ENCODE results near the gene BMAL1. TPM values are rescaled to one million over a fixed set of nuclear protein-coding genes. Genes with fewer than 3 reads are reported as not detected.

Gene BMAL1
- total and polyA plus RNA-seq, 2 donors (not counting 3 experiments of a cell fraction or from before 2014, with no cell fraction given): 5.8 to 10.1 TPM

DNA sequence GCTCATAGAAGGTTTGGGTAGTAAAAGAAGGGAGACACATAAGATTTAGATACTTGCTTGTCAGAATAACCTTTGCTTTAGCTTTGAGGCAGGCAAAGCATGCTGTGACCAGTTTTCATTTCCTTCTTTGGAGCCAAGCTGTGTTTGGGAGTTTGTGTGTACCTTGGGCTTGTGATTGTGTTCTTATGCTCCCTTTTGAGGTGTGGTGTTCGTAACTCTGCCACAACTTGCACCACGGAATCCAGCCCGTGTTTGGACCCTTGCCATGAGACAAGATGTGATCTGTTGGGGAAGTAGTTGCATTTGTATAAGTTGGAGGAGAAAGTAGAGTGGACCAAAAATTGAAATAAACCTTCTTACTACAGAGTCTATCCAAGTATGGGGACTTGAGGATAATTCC lies 34.0 kb downstream of the BMAL1 start:
- Histone ChIP-seq H4K20me1 (replicated peaks; ENCODE audit: control insufficient read depth, extremely low read depth, insufficient read depth, low read length) (no peaks in the 10 kb centered on the region), H3K4me3 (replicated peaks in 1 of 3; ENCODE audit: insufficient read depth in 1 of 3, low read depth in 1 of 3, low read length in 3 of 3) (no peak overlapping the region), H3K9ac (replicated peaks; ENCODE audit: extremely low read depth, insufficient read depth, low read length) (no peak overlapping the region), H3K27ac (ENCODE audit: insufficient read depth, low read depth, low read length) (no peak overlapping the region), H3K9me1 (replicated peaks; ENCODE audit: control insufficient read depth, extremely low read depth, insufficient read depth, low read length) (no peaks in the 10 kb centered on the region), H3K9me3 (replicated peaks; ENCODE audit: control insufficient read depth, insufficient read depth, low read length) (no peaks in the 10 kb centered on the region), H2AFZ (ENCODE audit: low read depth, low read length) (no peak overlapping the region), H3K4me1 (ENCODE audit: control insufficient read depth, extremely low read depth, insufficient read depth, low read length) (no peaks in the 10 kb centered on the region), H3K27me3 (ENCODE audit: control insufficient read depth in 2 of 2, insufficient read depth in 2 of 2, low read length in 2 of 2) (no peaks in the 10 kb centered on the region), H3K36me3 (ENCODE audit: control insufficient read depth in 2 of 2, extremely low read depth in 1 of 2, insufficient read depth in 2 of 2, low read length in 2 of 2) (no peaks in the 10 kb centered on the region), H3K4me2 (ENCODE audit: insufficient read depth, low read length) (no peak overlapping the region), H3K79me2 (ENCODE audit: control insufficient read depth, insufficient read depth, low read length) (no peaks in the 10 kb centered on the region)
- TF ChIP-seq, protein P1, sequence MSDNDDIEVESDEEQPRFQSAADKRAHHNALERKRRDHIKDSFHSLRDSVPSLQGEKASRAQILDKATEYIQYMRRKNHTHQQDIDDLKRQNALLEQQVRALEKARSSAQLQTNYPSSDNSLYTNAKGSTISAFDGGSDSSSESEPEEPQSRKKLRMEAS (IDR thresholded peaks at IDR 0.05; ENCODE audit: insufficient read depth, insufficient read length): no peak
- TF ChIP-seq POLR2A (IDR thresholded peaks at IDR 0.05; ENCODE audit: low read depth, low read length) (no peak), MYC (IDR thresholded peaks at IDR 0.05; ENCODE audit: low read depth, low read length) (no peak), FOS (IDR thresholded peaks at IDR 0.05; ENCODE audit: borderline replicate concordance, insufficient read depth, low read length) (no peak), POLR2AphosphoS5 (IDR thresholded peaks at IDR 0.05; ENCODE audit: insufficient read depth, low read depth, low read length) (no peak), EZH2 (IDR thresholded peaks at IDR 0.05; ENCODE audit: borderline replicate concordance, low read depth, low read length, severe bottlenecking) (no peak), GATA2 (IDR thresholded peaks at IDR 0.05; ENCODE audit: insufficient read depth, insufficient read length, low read depth, low read length) (no peak), JUN (IDR thresholded peaks at IDR 0.05; ENCODE audit: borderline replicate concordance, insufficient read depth, insufficient read length, low read depth) (no peak)
- TF ChIP-seq, protein P2, sequence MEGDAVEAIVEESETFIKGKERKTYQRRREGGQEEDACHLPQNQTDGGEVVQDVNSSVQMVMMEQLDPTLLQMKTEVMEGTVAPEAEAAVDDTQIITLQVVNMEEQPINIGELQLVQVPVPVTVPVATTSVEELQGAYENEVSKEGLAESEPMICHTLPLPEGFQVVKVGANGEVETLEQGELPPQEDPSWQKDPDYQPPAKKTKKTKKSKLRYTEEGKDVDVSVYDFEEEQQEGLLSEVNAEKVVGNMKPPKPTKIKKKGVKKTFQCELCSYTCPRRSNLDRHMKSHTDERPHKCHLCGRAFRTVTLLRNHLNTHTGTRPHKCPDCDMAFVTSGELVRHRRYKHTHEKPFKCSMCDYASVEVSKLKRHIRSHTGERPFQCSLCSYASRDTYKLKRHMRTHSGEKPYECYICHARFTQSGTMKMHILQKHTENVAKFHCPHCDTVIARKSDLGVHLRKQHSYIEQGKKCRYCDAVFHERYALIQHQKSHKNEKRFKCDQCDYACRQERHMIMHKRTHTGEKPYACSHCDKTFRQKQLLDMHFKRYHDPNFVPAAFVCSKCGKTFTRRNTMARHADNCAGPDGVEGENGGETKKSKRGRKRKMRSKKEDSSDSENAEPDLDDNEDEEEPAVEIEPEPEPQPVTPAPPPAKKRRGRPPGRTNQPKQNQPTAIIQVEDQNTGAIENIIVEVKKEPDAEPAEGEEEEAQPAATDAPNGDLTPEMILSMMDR (IDR thresholded peaks at IDR 0.05; ENCODE audit: extremely low read depth in 1 of 2, insufficient read depth in 1 of 2, low read depth in 1 of 2, low read length in 2 of 2): no peak
- ChIA-PET CTCF (no interaction called here), POLR2A (no interaction called here)
- BruUV-seq (replicated peaks): no TSS peak
- DNase-seq (ENCODE audit: low read depth, low spot score) (no peak), FAIRE-seq (no peak)
- dilution Hi-C loops (cut with MboI; ENCODE audit: extremely low pct_ligation_motif_present, low sequenced_read_pairs) (no loop called here), intact Hi-C loops (cut with micrococcal nuclease) (no loop called here)
